ENCODE results near the gene COPZ1. TPM values are rescaled to one million over a fixed set of nuclear protein-coding genes. Genes with fewer than 3 reads are reported as not detected.
A peak's percentile ranks its signal among the peaks of the same experiment; 100 is the strongest.

Gene COPZ1
- polyA plus RNA-seq, result 100 to 1,000 TPM; 114 to 211 (median 138) TPM
- long read RNA-seq, donor 1, transcript COPZ1-208 (7 exons, 553 nt), result minor isoform, 5 of 287 reads
- long read RNA-seq, donor 1, transcript COPZ1-211 (6 exons, 548 nt), result minor isoform, 6 of 287 reads
- long read RNA-seq, donor 1, transcript COPZ1-201 (9 exons, 1,897 nt), result major isoform, 201 of 287 reads
- long read RNA-seq, donor 1, transcript COPZ1-202 (8 exons, 880 nt), result minor isoform, 9 of 287 reads
- long read RNA-seq, donor 1, partial matches to known transcripts, result 44 of 287 reads
- long read RNA-seq, donor 1, other reads (novel, unspliced or antisense), result 14 of 287 reads
- long read RNA-seq, donor 2, transcript COPZ1-201 (9 exons, 1,897 nt), result major isoform, 32 of 33 reads
- long read RNA-seq, donor 2, partial matches to known transcripts, result 0 of 33 reads
- long read RNA-seq, donor 2, other reads (novel, unspliced or antisense), result 0 of 33 reads
- long read RNA-seq, donor 3, transcript COPZ1-201 (9 exons, 1,897 nt), result major isoform, 47 of 63 reads
- long read RNA-seq, donor 3, partial matches to known transcripts, result 10 of 63 reads
- long read RNA-seq, donor 3, other reads (novel, unspliced or antisense), result 0 of 63 reads
- long read RNA-seq, donor 4, partial matches to known transcripts, result 0 of 1 reads
- long read RNA-seq, donor 4, other reads (novel, unspliced or antisense), result 0 of 1 reads
- long read RNA-seq, donor 5, transcript COPZ1-201 (9 exons, 1,897 nt), result major isoform, 13 of 36 reads
- long read RNA-seq, donor 5, partial matches to known transcripts, result 20 of 36 reads
- long read RNA-seq, donor 5, other reads (novel, unspliced or antisense), result 0 of 36 reads
- long read RNA-seq, donor 6, transcript COPZ1-201 (9 exons, 1,897 nt), result major isoform, 85 of 125 reads
- long read RNA-seq, donor 6, partial matches to known transcripts, result 31 of 125 reads
- long read RNA-seq, donor 6, other reads (novel, unspliced or antisense), result 0 of 125 reads
- long read RNA-seq, donor 7, result 0 reads
- long read RNA-seq, donor 8, transcript COPZ1-201 (9 exons, 1,897 nt), result major isoform, 5 of 6 reads
- long read RNA-seq, donor 8, partial matches to known transcripts, result 0 of 6 reads
- long read RNA-seq, donor 8, other reads (novel, unspliced or antisense), result 0 of 6 reads
- long read RNA-seq, donor 9, transcript COPZ1-201 (9 exons, 1,897 nt), result major isoform, 21 of 32 reads
- long read RNA-seq, donor 9, partial matches to known transcripts, result 7 of 32 reads
- long read RNA-seq, donor 9, other reads (novel, unspliced or antisense), result 0 of 32 reads
- long read RNA-seq, donor 10, transcript COPZ1-201 (9 exons, 1,897 nt), result major isoform, 92 of 146 reads
- long read RNA-seq, donor 10, transcript COPZ1-202 (8 exons, 880 nt), result minor isoform, 6 of 146 reads
- long read RNA-seq, donor 10, partial matches to known transcripts, result 40 of 146 reads
- long read RNA-seq, donor 10, other reads (novel, unspliced or antisense), result 0 of 146 reads

DNA sequence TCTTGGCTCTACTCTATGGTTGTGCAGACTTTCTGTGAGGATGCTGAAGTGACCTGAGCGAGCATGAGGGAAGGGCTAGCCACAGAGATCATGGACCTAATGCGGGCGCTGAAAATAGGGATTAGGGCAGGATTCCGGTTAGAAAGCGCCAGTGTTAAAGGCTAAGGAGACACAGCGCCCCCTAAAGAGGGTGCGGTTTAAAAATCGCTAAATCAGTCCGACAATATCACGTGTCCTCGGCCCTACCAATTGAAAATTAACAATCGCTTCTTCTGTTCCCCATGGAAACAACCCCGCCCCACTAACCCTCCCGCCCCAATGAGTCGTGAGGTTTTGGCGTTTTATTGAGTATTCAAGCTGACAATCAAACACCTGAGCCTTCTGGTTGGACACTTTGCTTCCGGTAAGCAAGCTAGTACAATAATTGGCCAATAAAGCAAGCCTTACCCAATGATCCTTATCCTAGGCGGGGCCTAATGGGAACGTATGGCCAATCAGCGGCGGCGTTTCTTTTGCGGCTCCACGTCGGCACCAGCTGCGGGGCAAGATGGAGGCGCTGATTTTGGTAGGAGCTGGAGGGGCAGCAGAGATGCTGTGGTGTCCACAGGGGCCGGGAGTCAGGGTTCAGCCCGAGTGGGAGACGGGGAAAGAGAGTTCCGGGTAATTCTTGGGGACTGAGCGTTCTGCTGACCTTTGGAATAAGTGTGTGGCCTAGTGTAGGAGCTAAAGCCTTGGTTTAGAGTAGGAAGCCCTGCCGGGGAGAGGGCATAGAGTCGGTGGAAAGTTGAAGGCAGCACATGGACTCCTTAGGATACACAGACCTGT, at the start of gene COPZ1:
COPZ1 (plus strand) TSS at position 515 of the 825 bp plus-strand sequence; CDS start at position 548, 33 bp downstream.
- peaks cover 0 to 6% (median 0%) of the 10 kb centered on the region in 3 donors for H3K36me3 ChIP-seq (ENCODE audit: control insufficient read depth in 3 of 3, insufficient read depth in 2 of 3, low read depth in 1 of 3, low read length in 3 of 3)
- peaks cover 0 to 19% (median 2%) of the 10 kb centered on the region in 3 donors for H3K4me1 ChIP-seq (ENCODE audit: control insufficient read depth in 3 of 3, insufficient read depth in 2 of 3, low read depth in 1 of 3, low read length in 2 of 3)
- DNase-seq, result peak; percentile 98 to 100
- FAIRE-seq, result no peak
- H3K27ac ChIP-seq (ENCODE audit: low read depth in 1 of 3, low read length in 2 of 3), result peak within 1 kb of the TSS; percentile 87 to 94 (median 94)
- peak within 1 kb of the TSS; percentile 55 to 89 (median 76) for H3K4me3 ChIP-seq (ENCODE audit: low read depth in 1 of 3, low read length in 3 of 3)
- WGBS, 3 donors, result 1 to 2% (median 2%) methylated on average over 34 of the region's 34 CpGs
- H3K27me3 ChIP-seq (ENCODE audit: control insufficient read depth in 3 of 3, insufficient read depth in 3 of 3, low read length in 3 of 3), result no peaks in the 10 kb centered on the region
- H3K9me3 ChIP-seq (ENCODE audit: control insufficient read depth in 2 of 2, insufficient read depth in 1 of 2, low read depth in 1 of 2, low read length in 1 of 2), result no peaks in the 10 kb centered on the region

DNA sequence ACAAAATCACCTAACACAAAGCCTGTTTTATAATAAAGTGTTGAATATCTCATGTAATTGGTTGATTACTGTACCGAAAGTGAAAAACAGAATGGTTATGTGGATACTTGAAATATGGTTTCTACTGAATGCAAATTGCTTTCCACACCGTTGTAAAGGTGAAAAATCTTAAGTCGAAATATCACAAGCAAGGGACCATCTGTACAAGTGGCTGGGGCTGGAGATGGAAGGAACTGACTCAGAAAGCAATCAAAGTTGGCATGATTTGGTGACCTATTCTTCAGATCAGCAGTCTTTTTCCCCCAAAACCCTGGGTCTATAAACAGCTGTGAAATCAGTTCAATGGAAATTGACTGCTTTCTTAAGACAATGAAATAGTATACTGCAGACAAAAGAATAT, 48.6 kb upstream of the COPZ1 start:
- H3K36me3 ChIP-seq (ENCODE audit: control insufficient read depth in 3 of 3, insufficient read depth in 2 of 3, low read depth in 1 of 3, low read length in 3 of 3), result peaks cover 0 to 7% (median 2%) of the 10 kb centered on the region in 3 donors
- no peaks in the 10 kb centered on the region for H3K27me3 ChIP-seq (ENCODE audit: control insufficient read depth in 3 of 3, insufficient read depth in 3 of 3, low read length in 3 of 3)
- DNase-seq (no peak), FAIRE-seq (no peak)
- H3K4me1 ChIP-seq (ENCODE audit: control insufficient read depth in 3 of 3, insufficient read depth in 2 of 3, low read depth in 1 of 3, low read length in 2 of 3), result peaks cover 0 to 8% (median 5%) of the 10 kb centered on the region in 3 donors
- no peak overlapping the region for H3K4me3 ChIP-seq (ENCODE audit: low read depth in 1 of 3, low read length in 3 of 3)
- H3K27ac ChIP-seq (ENCODE audit: low read depth in 1 of 3, low read length in 2 of 3), result no peak overlapping the region
- no peaks in the 10 kb centered on the region for H3K9me3 ChIP-seq (ENCODE audit: control insufficient read depth in 2 of 2, insufficient read depth in 1 of 2, low read depth in 1 of 2, low read length in 1 of 2)
- 79 to 89% (median 80%) methylated on average over 3 of the region's 3 CpGs for WGBS, 3 donors

GRCh38 chr12:54277823-54278276, 47.1 kb upstream of the COPZ1 start:
- Histone ChIP-seq H3K36me3 (ENCODE audit: control insufficient read depth in 3 of 3, insufficient read depth in 2 of 3, low read depth in 1 of 3, low read length in 3 of 3) (peaks cover 7 to 12% (median 7%) of the 10 kb centered on the region in 3 donors), H3K27me3 (ENCODE audit: control insufficient read depth in 3 of 3, insufficient read depth in 3 of 3, low read length in 3 of 3) (no peaks in the 10 kb centered on the region), H3K4me3 (ENCODE audit: low read depth in 1 of 3, low read length in 3 of 3) (peak overlapping the region in 1 of 3 donors; percentile 12), H3K4me1 (ENCODE audit: control insufficient read depth in 3 of 3, insufficient read depth in 2 of 3, low read depth in 1 of 3, low read length in 2 of 3) (peaks cover 1 to 8% (median 5%) of the 10 kb centered on the region in 3 donors), H3K9me3 (ENCODE audit: control insufficient read depth in 2 of 2, insufficient read depth in 1 of 2, low read depth in 1 of 2, low read length in 1 of 2) (no peaks in the 10 kb centered on the region), H3K27ac (ENCODE audit: low read depth in 1 of 3, low read length in 2 of 3) (peak overlapping the region in 2 of 3 donors; percentile 18 to 90)
- WGBS, 3 donors, result 31 to 40% (median 34%) methylated on average over 5 of the region's 5 CpGs
- DNase-seq, result peak in 1 of 2 donors; percentile 20
- FAIRE-seq, result no peak

- H3K36me3 ChIP-seq (ENCODE audit: control insufficient read depth in 3 of 3, insufficient read depth in 2 of 3, low read depth in 1 of 3, low read length in 3 of 3), result peaks cover 15 to 20% (median 16%) of the 10 kb centered on the region in 3 donors
- H3K27me3 ChIP-seq (ENCODE audit: control insufficient read depth in 3 of 3, insufficient read depth in 3 of 3, low read length in 3 of 3), result no peaks in the 10 kb centered on the region
- peak overlapping the region; percentile 90 to 95 (median 91) for H3K27ac ChIP-seq (ENCODE audit: low read depth in 1 of 3, low read length in 2 of 3)
- DNase-seq (no peak), FAIRE-seq (no peak)
- H3K9me3 ChIP-seq (ENCODE audit: control insufficient read depth in 2 of 2, insufficient read depth in 1 of 2, low read depth in 1 of 2, low read length in 1 of 2), result no peaks in the 10 kb centered on the region
- WGBS, 3 donors, result 0 to 1% (median 0%) methylated on average over 19 of the region's 19 CpGs
- H3K4me1 ChIP-seq (ENCODE audit: control insufficient read depth in 3 of 3, insufficient read depth in 2 of 3, low read depth in 1 of 3, low read length in 2 of 3), result peaks cover 3 to 18% (median 5%) of the 10 kb centered on the region in 3 donors
- H3K4me3 ChIP-seq (ENCODE audit: low read depth in 1 of 3, low read length in 3 of 3), result peak overlapping the region; percentile 62 to 73 (median 64)
Observed at GRCh38 chr12:54279227-54279631, 45.7 kb upstream of the COPZ1 start.

GRCh38 chr12:54279632-54280467, 45.1 kb upstream of the COPZ1 start, which contains the start of gene CBX5:
Gene CBX5 (minus strand): TSS chr12:54280122. CDS start chr12:54257650, 22,472 bp downstream.
- 0% methylated on average over 47 to 49 of the region's 49 CpGs for WGBS, 3 donors
- Histone ChIP-seq H3K4me1 (ENCODE audit: control insufficient read depth in 3 of 3, insufficient read depth in 2 of 3, low read depth in 1 of 3, low read length in 2 of 3) (peaks cover 3 to 20% (median 5%) of the 10 kb centered on the region in 3 donors), H3K4me3 (ENCODE audit: low read depth in 1 of 3, low read length in 3 of 3) (peak within 1 kb of the TSS; percentile 73 to 82 (median 74)), H3K36me3 (ENCODE audit: control insufficient read depth in 3 of 3, insufficient read depth in 2 of 3, low read depth in 1 of 3, low read length in 3 of 3) (peaks cover 15 to 20% (median 16%) of the 10 kb centered on the region in 3 donors), H3K27ac (ENCODE audit: low read depth in 1 of 3, low read length in 2 of 3) (peak within 1 kb of the TSS; percentile 90 to 95 (median 91)), H3K27me3 (ENCODE audit: control insufficient read depth in 3 of 3, insufficient read depth in 3 of 3, low read length in 3 of 3) (no peaks in the 10 kb centered on the region), H3K9me3 (ENCODE audit: control insufficient read depth in 2 of 2, insufficient read depth in 1 of 2, low read depth in 1 of 2, low read length in 1 of 2) (no peaks in the 10 kb centered on the region)
- DNase-seq, result peak; percentile 100
- no peak for FAIRE-seq

- FAIRE-seq (peak; percentile 19), DNase-seq (peak; percentile 98 to 100)
- peaks cover 17 to 20% (median 19%) of the 10 kb centered on the region in 3 donors for H3K36me3 ChIP-seq (ENCODE audit: control insufficient read depth in 3 of 3, insufficient read depth in 2 of 3, low read depth in 1 of 3, low read length in 3 of 3)
- peaks cover 3 to 26% (median 5%) of the 10 kb centered on the region in 3 donors for H3K4me1 ChIP-seq (ENCODE audit: control insufficient read depth in 3 of 3, insufficient read depth in 2 of 3, low read depth in 1 of 3, low read length in 2 of 3)
- no peaks in the 10 kb centered on the region for H3K9me3 ChIP-seq (ENCODE audit: control insufficient read depth in 2 of 2, insufficient read depth in 1 of 2, low read depth in 1 of 2, low read length in 1 of 2)
- 0% methylated on average over 48 of the region's 48 CpGs for WGBS, 3 donors
- H3K4me3 ChIP-seq (ENCODE audit: low read depth in 1 of 3, low read length in 3 of 3), result peak within 1 kb of the TSS; percentile 73 to 82 (median 74)
- H3K27ac ChIP-seq (ENCODE audit: low read depth in 1 of 3, low read length in 2 of 3), result peak within 1 kb of the TSS; percentile 90 to 95 (median 91)
- H3K27me3 ChIP-seq (ENCODE audit: control insufficient read depth in 3 of 3, insufficient read depth in 3 of 3, low read length in 3 of 3), result no peaks in the 10 kb centered on the region
Observed at GRCh38 chr12:54280468-54281260, 44.3 kb upstream of the COPZ1 start, which contains the start of gene HNRNPA1. Gene HNRNPA1 (plus strand): TSS chr12:54280726. CDS start chr12:54280808, 82 bp downstream.

Measured in small intestine (tissue), 16 donors.